PC-3 (cell line): ENCODE results near the gene CD244. TPM values are rescaled to one million over a fixed set of nuclear protein-coding genes. Genes with fewer than 3 reads are reported as not detected.

Source experiments
- ATAC-seq: fragments of 200-7000 bp; cut with Tn5 transposase; 2 replicates; pipeline ENCODE4 v1.9.1; 2020; ENCODE audit warnings: mild to moderate bottlenecking, moderate library complexity
- BruUV-seq: library from RNA; stranded (reverse); fragments of 400-500 nt; replicated peaks from 2 replicates; lab custom pipeline; 2021; lab: Mats Ljungman, UMichigan
- CTCF ChIA-PET: fragments of 300-600 bp; sonication (Branson Sonifier 250); formaldehyde crosslinking; loops from one replicate; lab custom pipeline; 2022; ENCODE audit warnings: antibody characterized with exemption; lab: Charles Lee
- POLR2A ChIA-PET: fragments of 300-600 bp; sonication (Branson Sonifier 250); formaldehyde crosslinking; loops from one replicate; lab custom pipeline; 2022; ENCODE audit warnings: antibody characterized with exemption; ENCODE audit not compliant: unreplicated experiment; lab: Charles Lee
- DNase-seq: peaks from one replicate; pipeline ENCODE4 v3.0.0-alpha.2; 2015
- H2AFZ ChIP-seq: fragments of 300-600 bp; sonication (generic); 2 replicates; pipeline ENCODE4 v1.6.0; 2016; ENCODE audit warnings: antibody characterized with exemption, low read length
- H3F3A ChIP-seq: fragments of 300-600 bp; sonication (generic); one replicate; pipeline ENCODE4 v1.6.0; 2017; ENCODE audit warnings: antibody characterized with exemption, low read length, control low read depth, mild to moderate bottlenecking; ENCODE audit not compliant: unreplicated experiment
- H3K27ac ChIP-seq: fragments of 300-600 bp; sonication (generic); 2 replicates; pipeline ENCODE4 v1.5.1; 2016; ENCODE audit warnings: mild to moderate bottlenecking, low read length
- H3K27me3 ChIP-seq: fragments of 300-600 bp; sonication (generic); 2 replicates; pipeline ENCODE4 v1.6.1; 2016; ENCODE audit warnings: low read length, mixed read lengths
- H3K36me3 ChIP-seq: fragments of 300-600 bp; sonication (generic); 2 replicates; pipeline ENCODE4 v1.6.1; 2016; ENCODE audit warnings: low read depth, mixed run types, low read length, mixed read lengths
- H3K4me1 ChIP-seq: fragments of 300-600 bp; sonication (generic); 2 replicates; pipeline ENCODE4 v1.5.1; 2016; ENCODE audit warnings: low read length; ENCODE audit not compliant: insufficient read depth
- H3K4me2 ChIP-seq: fragments of 300-600 bp; sonication (generic); 2 replicates; pipeline ENCODE4 v1.6.0; 2016; ENCODE audit warnings: low read length
- H3K4me3 ChIP-seq: fragments of 300-600 bp; sonication (generic); 2 replicates; pipeline ENCODE4 v1.5.1; 2016; ENCODE audit warnings: mild to moderate bottlenecking, low read length, mixed read lengths
- H3K79me2 ChIP-seq: fragments of 300-600 bp; sonication (generic); 2 replicates; pipeline ENCODE4 v1.6.1; 2017; ENCODE audit warnings: low read length, mixed read lengths
- H3K9ac ChIP-seq: fragments of 300-600 bp; sonication (generic); 2 replicates; pipeline ENCODE4 v1.6.0; 2016; ENCODE audit warnings: mild to moderate bottlenecking, low read length
- H3K9me2 ChIP-seq: fragments of 300-600 bp; sonication (generic); replicated peaks from 2 replicates; pipeline ENCODE4 v1.6.1; 2016; ENCODE audit warnings: mixed run types, low read length, mixed read lengths
- H3K9me3 ChIP-seq: fragments of 300-600 bp; sonication (generic); 2 replicates; pipeline ENCODE4 v1.6.1; 2016; ENCODE audit warnings: low read length, mixed read lengths
- H4K20me1 ChIP-seq: fragments of 300-600 bp; sonication (generic); 2 replicates; pipeline ENCODE4 v1.6.1; 2016; ENCODE audit warnings: low read length, mixed read lengths
- CTCF ChIP-seq: fragments of 300-600 bp; sonication (generic); conservative IDR thresholded peaks from 2 replicates; pipeline ENCODE4 v1.5.1; 2017; ENCODE audit warnings: antibody characterized with exemption, low read depth, mild to moderate bottlenecking, low read length
- EZH2 ChIP-seq: fragments of 300-600 bp; sonication (generic); IDR thresholded peaks from one replicate; pipeline ENCODE4 v1.6.1; 2017; ENCODE audit warnings: antibody characterized with exemption, mild to moderate bottlenecking, low read length; ENCODE audit not compliant: unreplicated experiment
- EZH2phosphoT487 ChIP-seq: fragments of 300-600 bp; sonication (generic); IDR thresholded peaks from 2 replicates; pipeline ENCODE4 v1.6.1; 2018; ENCODE audit warnings: mild to moderate bottlenecking, antibody characterized with exemption, low read length, borderline replicate concordance
- intact Hi-C: fragments of 100-400 bp; cut with micrococcal nuclease; formaldehyde crosslinking; loops from 2 replicates; pipeline ENCODE4 v1.9.0; 2023
- total RNA-seq: library from RNA; depleted of rRNA; stranded (reverse); fragments of >200 nt; gene quantifications from 2 replicates; pipeline ENCODE4 v1.2.3, GENCODE V29; 2014

The CD244 gene
- total RNA-seq, 1 experiment from 2014 or later = not detected

- CTCF ChIA-PET = no interaction called here
- H3K9ac ChIP-seq = no peak overlapping the region
- no peaks in the 10 kb centered on the region for H3F3A ChIP-seq
- no peaks in the 10 kb centered on the region for H3K9me2 ChIP-seq
- no peak overlapping the region for H3K27ac ChIP-seq
- no peak overlapping the region for H2AFZ ChIP-seq
- intact Hi-C loops = no loop called here
- H3K36me3 ChIP-seq = no peaks in the 10 kb centered on the region
- no TSS peak for BruUV-seq
- no peaks in the 10 kb centered on the region for H3K27me3 ChIP-seq
- TF ChIP-seq CTCF (no peak), EZH2 (no peak), EZH2phosphoT487 (no peak)
- no peak overlapping the region for H3K4me3 ChIP-seq
- DNase-seq (no peak), ATAC-seq (no peak)
- H3K4me2 ChIP-seq = no peak overlapping the region
- H4K20me1 ChIP-seq = no peaks in the 10 kb centered on the region
- no peaks in the 10 kb centered on the region for H3K79me2 ChIP-seq
- peaks cover 7% of the 10 kb centered on the region for H3K4me1 ChIP-seq
- no peaks in the 10 kb centered on the region for H3K9me3 ChIP-seq
- POLR2A ChIA-PET = no interaction called here
Measured at GRCh38 chr1:160800645-160801408, 61.9 kb downstream of the CD244 start.

- Histone ChIP-seq H3K4me3 (no peak overlapping the region), H3K36me3 (no peaks in the 10 kb centered on the region), H2AFZ (no peak overlapping the region), H3K4me2 (no peak overlapping the region), H3K79me2 (no peaks in the 10 kb centered on the region), H3K27me3 (no peaks in the 10 kb centered on the region), H3F3A (no peaks in the 10 kb centered on the region), H3K9ac (no peak overlapping the region), H3K9me3 (no peaks in the 10 kb centered on the region), H3K27ac (no peak overlapping the region), H4K20me1 (no peaks in the 10 kb centered on the region), H3K9me2 (no peaks in the 10 kb centered on the region), H3K4me1 (peaks cover 7% of the 10 kb centered on the region)
- ChIA-PET CTCF (no interaction called here), POLR2A (no interaction called here)
- no peak for DNase-seq
- no peak for ATAC-seq
- BruUV-seq = no TSS peak
- no peak for TF ChIP-seq CTCF
- TF ChIP-seq EZH2 = no peak
- no peak for TF ChIP-seq EZH2phosphoT487
- intact Hi-C loops = no loop called here
Measured at GRCh38 chr1:160800142-160800541, 62.5 kb downstream of the CD244 start.

GRCh38 chr1:160799641-160800040, 63.0 kb downstream of the CD244 start:
- Histone ChIP-seq H3K79me2 (no peaks in the 10 kb centered on the region), H3K9ac (no peak overlapping the region), H2AFZ (no peak overlapping the region), H3K27me3 (no peaks in the 10 kb centered on the region), H4K20me1 (no peaks in the 10 kb centered on the region), H3F3A (no peaks in the 10 kb centered on the region), H3K9me2 (no peaks in the 10 kb centered on the region), H3K9me3 (no peaks in the 10 kb centered on the region), H3K36me3 (no peaks in the 10 kb centered on the region), H3K27ac (no peak overlapping the region), H3K4me3 (no peak overlapping the region), H3K4me2 (no peak overlapping the region), H3K4me1 (peaks cover 7% of the 10 kb centered on the region)
- POLR2A ChIA-PET = no interaction called here
- ATAC-seq (no peak), DNase-seq (no peak)
- TF ChIP-seq EZH2 (no peak), CTCF (no peak)
- intact Hi-C loops = no loop called here
- CTCF ChIA-PET = no interaction called here
- BruUV-seq = no TSS peak
